Measurements from ENCODE around the gene ANO4. TPM values are rescaled to one million over a fixed set of nuclear protein-coding genes. Genes with fewer than 3 reads are reported as not detected.

ANO4 gene
- polyA plus RNA-seq, 1 donor (not counting 4 experiments of a cell fraction or from before 2014, with no cell fraction given), result 18.1 TPM

DNA sequence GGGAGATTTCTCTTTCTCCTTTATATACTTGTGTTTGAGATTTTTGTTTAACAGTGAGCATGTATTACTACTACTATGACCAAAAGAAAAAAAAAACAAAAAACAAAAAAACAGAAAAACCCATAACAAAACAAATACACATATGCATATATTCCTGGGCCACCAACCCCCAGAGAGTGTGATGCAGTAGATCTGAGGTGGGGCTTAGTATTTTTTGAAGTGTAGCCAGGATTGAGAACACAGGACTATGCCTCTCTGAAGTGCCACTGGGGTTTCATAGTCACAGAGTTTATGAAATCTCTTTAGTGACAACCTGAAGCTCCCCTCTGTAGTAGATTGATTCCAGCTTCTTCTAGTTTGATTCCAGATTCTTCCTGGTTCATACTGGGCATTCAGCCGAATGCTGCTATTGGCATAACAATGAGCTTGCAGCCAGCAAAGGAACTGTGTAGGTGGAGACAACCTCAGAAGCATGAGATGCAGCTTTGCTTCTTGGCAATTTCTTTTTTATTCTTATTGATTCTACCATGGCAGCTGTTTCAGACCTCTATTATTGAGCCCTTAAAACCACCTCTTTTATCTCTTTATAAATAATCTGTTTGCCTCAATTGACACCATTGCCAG lies 15.5 kb upstream of the ANO4 start:
- no peak overlapping the region for H3K4me3 ChIP-seq (ENCODE audit: control insufficient read depth in 2 of 3, extremely low read depth in 1 of 3, insufficient read depth in 2 of 3, low read depth in 1 of 3, low read length in 3 of 3)
- no peaks in the 10 kb centered on the region for H4K20me1 ChIP-seq (ENCODE audit: control insufficient read depth, extremely low read depth, insufficient read depth, low read length)
- no peak overlapping the region for H3K9ac ChIP-seq (ENCODE audit: control insufficient read depth, extremely low read depth, insufficient read depth, low read length)
- H3K9me1 ChIP-seq (ENCODE audit: control insufficient read depth, extremely low read depth, insufficient read depth, low read length), result no peaks in the 10 kb centered on the region
- no peak overlapping the region for H3K4me2 ChIP-seq (ENCODE audit: control insufficient read depth, extremely low read depth, insufficient read depth, low read depth, low read length)
- H3K36me3 ChIP-seq (ENCODE audit: control insufficient read depth in 2 of 2, extremely low read depth in 1 of 2, insufficient read depth in 2 of 2, low read length in 2 of 2), result no peaks in the 10 kb centered on the region
- no peaks in the 10 kb centered on the region for H3K27me3 ChIP-seq (ENCODE audit: control insufficient read depth, extremely low read depth, insufficient read depth, low read length)
- no peak overlapping the region for H2AFZ ChIP-seq (ENCODE audit: control insufficient read depth, low read length)
- no peak overlapping the region for H3K27ac ChIP-seq (ENCODE audit: control insufficient read depth, insufficient read depth, low read length)
- no peaks in the 10 kb centered on the region for H3K4me1 ChIP-seq (ENCODE audit: control insufficient read depth, extremely low read depth, insufficient read depth, low read length)
- H3K79me2 ChIP-seq (ENCODE audit: control insufficient read depth, insufficient read depth, low read length), result no peaks in the 10 kb centered on the region
- DNase-seq (ENCODE audit: low read depth, low spot score) (no peak), FAIRE-seq (no peak)
- TF ChIP-seq CTCF (optimal IDR thresholded peaks at IDR 0.05 in 1 of 3, IDR thresholded peaks at IDR 0.05 in 1 of 3, conservative IDR thresholded peaks at IDR 0.05 in 1 of 3; ENCODE audit: extremely low read depth in 1 of 3, insufficient read depth in 2 of 3, low read length in 3 of 3), result no peak
- no peak for TF ChIP-seq EZH2 (IDR thresholded peaks at IDR 0.05; ENCODE audit: low read length)
- H3K9me3 ChIP-seq (ENCODE audit: control insufficient read depth, low read depth, low read length), result no peaks in the 10 kb centered on the region
- dilution Hi-C loops (cut with MboI; ENCODE audit: extremely low pct_ligation_motif_present, low sequenced_read_pairs), result no loop called here

DNA sequence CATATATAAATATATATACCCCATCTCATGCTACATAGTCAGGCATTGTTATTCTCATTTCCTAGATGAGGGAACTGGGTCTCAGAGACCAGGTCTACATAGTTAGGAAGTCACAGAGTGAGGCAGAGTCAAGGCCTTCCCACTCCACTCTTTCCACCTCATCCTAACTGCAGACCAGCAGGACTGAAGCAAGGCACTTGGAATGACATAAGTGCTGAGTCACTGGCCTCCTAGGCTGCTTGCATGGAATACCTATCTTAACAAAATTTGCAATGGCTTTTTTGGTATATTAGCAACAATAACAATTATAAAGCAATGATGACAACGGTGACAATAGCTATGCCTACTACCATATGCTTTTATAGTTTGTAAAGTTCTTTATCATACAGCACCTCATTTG lies 5.4 kb upstream of the ANO4 start:
- Histone ChIP-seq H3K9ac (ENCODE audit: control insufficient read depth, extremely low read depth, insufficient read depth, low read length) (no peak overlapping the region), H3K4me3 (ENCODE audit: control insufficient read depth in 2 of 3, extremely low read depth in 1 of 3, insufficient read depth in 2 of 3, low read depth in 1 of 3, low read length in 3 of 3) (no peak overlapping the region), H2AFZ (ENCODE audit: control insufficient read depth, low read length) (no peak overlapping the region), H3K79me2 (ENCODE audit: control insufficient read depth, insufficient read depth, low read length) (no peaks in the 10 kb centered on the region), H3K27ac (ENCODE audit: control insufficient read depth, insufficient read depth, low read length) (no peak overlapping the region), H3K9me1 (ENCODE audit: control insufficient read depth, extremely low read depth, insufficient read depth, low read length) (no peaks in the 10 kb centered on the region), H3K27me3 (ENCODE audit: control insufficient read depth, extremely low read depth, insufficient read depth, low read length) (no peaks in the 10 kb centered on the region), H3K36me3 (ENCODE audit: control insufficient read depth in 2 of 2, extremely low read depth in 1 of 2, insufficient read depth in 2 of 2, low read length in 2 of 2) (peaks cover 0 to 2% of the 10 kb centered on the region in 2 experiments), H3K9me3 (ENCODE audit: control insufficient read depth, low read depth, low read length) (no peaks in the 10 kb centered on the region), H3K4me2 (ENCODE audit: control insufficient read depth, extremely low read depth, insufficient read depth, low read depth, low read length) (no peak overlapping the region), H4K20me1 (ENCODE audit: control insufficient read depth, extremely low read depth, insufficient read depth, low read length) (no peaks in the 10 kb centered on the region), H3K4me1 (ENCODE audit: control insufficient read depth, extremely low read depth, insufficient read depth, low read length) (peaks cover 15% of the 10 kb centered on the region)
- TF ChIP-seq CTCF (optimal IDR thresholded peaks at IDR 0.05 in 1 of 3, IDR thresholded peaks at IDR 0.05 in 1 of 3, conservative IDR thresholded peaks at IDR 0.05 in 1 of 3; ENCODE audit: extremely low read depth in 1 of 3, insufficient read depth in 2 of 3, low read length in 3 of 3) (no peak), EZH2 (IDR thresholded peaks at IDR 0.05; ENCODE audit: low read length) (no peak)
- dilution Hi-C loops (cut with MboI; ENCODE audit: extremely low pct_ligation_motif_present, low sequenced_read_pairs), result no loop called here
- FAIRE-seq, result peak; percentile 83
- no peak for DNase-seq (ENCODE audit: low read depth, low spot score)

Data from keratinocyte (primary cell).